Measurements from ENCODE around the gene VWA8. TPM values are rescaled to one million over a fixed set of nuclear protein-coding genes. Genes with fewer than 3 reads are reported as not detected.

VWA8 gene
- total RNA-seq, 4 donors from 2014 or later = 19.5 to 26.2 (median 21.6) TPM

GRCh38 chr13:41764558-41764957, 196.4 kb downstream of the VWA8 start:
- no peak overlapping the region for H3K4me3 ChIP-seq
- DNase-seq (ENCODE audit: extremely low spot score) = no peak
- H3K36me3 ChIP-seq = no peaks in the 10 kb centered on the region
- no peak for TF ChIP-seq POLR2AphosphoS5 (IDR thresholded peaks at IDR 0.05)
- TF ChIP-seq CTCF (IDR thresholded peaks at IDR 0.05) = no peak
- TF ChIP-seq EP300 (IDR thresholded peaks at IDR 0.05) = no peak
- no peak for TF ChIP-seq POLR2A (IDR thresholded peaks at IDR 0.05; ENCODE audit: low read depth)
- H3K4me1 ChIP-seq = peaks cover 8 to 11% (median 9%) of the 10 kb centered on the region in 4 donors
- 96% methylated on average over 4 of the region's 4 CpGs for WGBS
- intact Hi-C loops (cut with DNase I) = no loop called here
- H3K27ac ChIP-seq (replicated peaks in 1 of 4) = no peak overlapping the region
- no peaks in the 10 kb centered on the region for H3K27me3 ChIP-seq
- H3K9me3 ChIP-seq = no peaks in the 10 kb centered on the region

- Histone ChIP-seq H3K4me3 (no peak overlapping the region), H3K36me3 (no peaks in the 10 kb centered on the region), H3K4me1 (peaks cover 8 to 11% (median 9%) of the 10 kb centered on the region in 4 donors), H3K27me3 (no peaks in the 10 kb centered on the region), H3K9me3 (no peaks in the 10 kb centered on the region), H3K27ac (replicated peaks in 1 of 4) (no peak overlapping the region)
- no peak for DNase-seq (ENCODE audit: extremely low spot score)
- intact Hi-C loops (cut with DNase I) = no loop called here
- TF ChIP-seq EP300 (IDR thresholded peaks at IDR 0.05) (no peak), POLR2A (IDR thresholded peaks at IDR 0.05; ENCODE audit: low read depth) (no peak), POLR2AphosphoS5 (IDR thresholded peaks at IDR 0.05) (no peak), CTCF (IDR thresholded peaks at IDR 0.05) (no peak)
- WGBS = 65% methylated on average over 3 of the region's 3 CpGs
Observed at GRCh38 chr13:41763782-41764181, 197.1 kb downstream of the VWA8 start.

GRCh38 chr13:41762796-41763195, 198.1 kb downstream of the VWA8 start:
- Histone ChIP-seq H3K27me3 (no peaks in the 10 kb centered on the region), H3K27ac (replicated peaks in 1 of 4) (no peak overlapping the region), H3K4me3 (no peak overlapping the region), H3K9me3 (no peaks in the 10 kb centered on the region), H3K4me1 (peaks cover 3 to 4% (median 3%) of the 10 kb centered on the region in 4 donors), H3K36me3 (peaks cover 0 to 2% (median 0%) of the 10 kb centered on the region in 4 donors)
- DNase-seq (ENCODE audit: extremely low spot score) = no peak
- intact Hi-C loops (cut with DNase I) = no loop called here
- WGBS = 96% methylated on average over 5 of the region's 5 CpGs
- TF ChIP-seq POLR2AphosphoS5 (IDR thresholded peaks at IDR 0.05) (no peak), CTCF (IDR thresholded peaks at IDR 0.05) (no peak), EP300 (IDR thresholded peaks at IDR 0.05) (no peak)

- no peak for DNase-seq (ENCODE audit: extremely low spot score)
- Histone ChIP-seq H3K36me3 (peaks cover 0 to 10% (median 0%) of the 10 kb centered on the region in 4 donors), H3K4me1 (peaks cover 0 to 3% (median 0%) of the 10 kb centered on the region in 4 donors), H3K27me3 (no peaks in the 10 kb centered on the region), H3K9me3 (no peaks in the 10 kb centered on the region), H3K4me3 (no peak overlapping the region), H3K27ac (replicated peaks in 1 of 4) (no peak overlapping the region)
- intact Hi-C loops (cut with DNase I) = no loop called here
- WGBS = 83% methylated on average over 1 of the region's 1 CpG
- TF ChIP-seq EP300 (IDR thresholded peaks at IDR 0.05) (no peak), POLR2A (IDR thresholded peaks at IDR 0.05; ENCODE audit: low read depth) (no peak), CTCF (IDR thresholded peaks at IDR 0.05) (no peak), POLR2AphosphoS5 (IDR thresholded peaks at IDR 0.05) (no peak)
Observed at GRCh38 chr13:41756198-41756880, 204.6 kb downstream of the VWA8 start.
